Suprapubic skin (tissue), 3 donors: ENCODE measurements around the gene GFM1.

Experiments used
- CTCF ChIP-seq, 2 donors: fragments of 200-600 bp in 1 of 2; fragments of 450-650 bp in 1 of 2; sonication (generic) in 1 of 2; IDR thresholded peaks; one replicate each; pipeline ENCODE4 v1.5.1; 2016 to 2019; ENCODE audit warnings: antibody characterized with exemption in 2 of 2, mild to moderate bottlenecking in 1 of 2, moderate library complexity in 1 of 2
- EP300 ChIP-seq: sonication (generic); formaldehyde crosslinking; IDR thresholded peaks from one replicate; pipeline ENCODE4 v1.6.1; 2017; ENCODE audit warnings: antibody characterized with exemption
- POLR2A ChIP-seq, 2 donors: fragments of 450-650 bp; IDR thresholded peaks; one replicate each; pipeline ENCODE4 v1.6.1; 2017; ENCODE audit warnings: antibody characterized with exemption in 2 of 2, mild to moderate bottlenecking in 2 of 2, moderate library complexity in 2 of 2

GRCh38 chr3:158678687-158679086 is 34.4 kb downstream of the GFM1 start:
- no peak for TF ChIP-seq CTCF (IDR thresholded peaks at IDR 0.05)
- no peak for TF ChIP-seq POLR2A (IDR thresholded peaks at IDR 0.05)
- TF ChIP-seq EP300, result no peak
